ENCODE measurements around the gene NDUFC2.

NDUFC2 gene

GRCh38 chr11:78025378-78025777 lies 54.3 kb downstream of the NDUFC2 start:
- no peak for DNase-seq

DNA sequence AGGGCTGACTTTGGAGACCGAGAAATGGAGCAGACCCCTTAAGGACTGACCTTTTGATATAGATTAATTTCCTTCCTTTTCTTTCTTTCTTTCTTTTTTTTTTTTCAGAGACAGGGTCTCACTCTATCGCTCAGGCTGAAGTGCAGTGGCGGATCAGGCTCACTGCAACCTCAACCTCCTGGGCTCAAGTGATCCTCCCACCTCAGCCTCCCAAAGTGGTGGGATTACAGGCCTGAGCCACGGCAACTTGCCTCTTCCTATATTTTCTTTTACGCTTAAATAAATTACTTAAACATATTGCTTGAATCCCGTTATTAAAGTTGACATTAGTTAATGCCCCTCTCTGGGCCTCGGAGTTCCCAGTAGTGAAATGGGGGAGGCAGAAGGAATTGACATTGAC lies 56.2 kb downstream of the NDUFC2 start:
- no peak for DNase-seq

DNA sequence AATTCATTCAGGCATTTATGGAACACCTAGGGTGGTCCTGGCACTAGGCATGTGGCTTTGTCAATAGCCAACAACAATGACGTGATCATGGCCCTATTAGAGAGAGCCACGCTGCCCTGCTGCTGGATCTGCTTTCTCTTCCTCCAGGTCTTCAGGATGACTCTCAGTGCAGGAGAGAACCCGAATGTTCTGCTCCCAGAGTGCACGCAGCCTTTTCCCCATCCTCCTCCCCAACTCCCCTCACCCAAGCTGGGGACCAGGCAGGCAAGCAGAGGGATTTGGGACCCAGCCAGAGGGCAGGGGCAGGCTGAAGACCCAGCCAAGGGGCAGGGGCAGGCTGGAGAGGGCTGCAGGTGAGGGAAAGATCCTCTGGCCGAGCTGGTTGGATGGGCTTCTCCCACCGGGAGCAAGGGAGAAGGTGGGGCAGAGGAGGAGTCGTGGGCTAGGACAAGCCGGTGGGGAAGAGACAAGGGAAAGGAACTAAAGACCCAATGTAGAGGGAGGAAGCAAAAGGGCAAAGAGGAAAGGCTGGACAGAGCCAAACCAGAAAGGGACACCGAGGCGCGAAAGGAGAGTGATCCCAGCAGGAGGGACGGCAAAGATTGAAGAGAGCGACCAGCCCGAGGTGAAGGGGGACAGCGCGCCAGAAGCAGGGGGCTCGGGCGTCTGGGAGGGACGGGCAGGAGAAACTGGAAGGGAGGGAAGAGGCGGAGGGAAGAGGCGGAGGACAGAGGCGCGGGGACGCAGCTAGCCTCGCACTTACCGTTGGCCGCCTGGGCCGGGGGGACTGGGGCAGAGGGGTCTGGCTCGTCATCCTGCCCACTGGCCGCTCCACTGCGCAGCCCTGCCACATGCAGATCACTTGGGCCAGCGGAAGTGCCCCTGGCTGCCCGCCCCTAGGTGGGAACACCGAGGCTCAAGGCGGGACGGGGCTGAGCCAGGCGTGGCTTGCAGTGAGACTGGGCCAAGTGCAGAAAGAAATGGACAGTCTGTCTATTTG lies 57.0 kb downstream of the NDUFC2 start, which contains the start of gene KCTD14:
Gene KCTD14, minus strand, starts transcription at position 880 of the 1,000 bp plus-strand sequence. Its CDS starts 27 bp downstream, at position 853.
- DNase-seq, result no peak

- DNase-seq, result no peak
These were observed 58.1 kb downstream of the NDUFC2 start for GRCh38 chr11:78021611-78022010.

DNA sequence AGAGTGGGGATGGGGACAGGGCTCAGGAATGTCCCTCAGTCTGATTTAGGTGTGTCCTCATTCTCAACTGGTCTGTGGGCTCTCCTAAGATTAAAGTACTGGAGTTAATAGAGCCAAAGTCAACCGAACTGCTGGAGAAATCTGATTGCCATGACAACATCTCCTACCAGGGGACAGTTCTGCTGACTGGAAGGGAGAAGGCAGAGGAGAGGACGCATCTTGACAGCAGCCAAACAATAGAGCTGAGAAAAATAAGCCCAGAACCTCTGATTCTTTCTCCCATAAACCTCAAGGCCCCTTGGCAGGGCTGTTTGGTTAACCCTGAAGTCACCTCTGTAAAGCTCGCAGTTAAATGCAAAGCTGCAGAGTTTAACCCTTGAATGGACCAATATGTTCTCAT lies 59.4 kb downstream of the NDUFC2 start:
- DNase-seq, result no peak

DNA sequence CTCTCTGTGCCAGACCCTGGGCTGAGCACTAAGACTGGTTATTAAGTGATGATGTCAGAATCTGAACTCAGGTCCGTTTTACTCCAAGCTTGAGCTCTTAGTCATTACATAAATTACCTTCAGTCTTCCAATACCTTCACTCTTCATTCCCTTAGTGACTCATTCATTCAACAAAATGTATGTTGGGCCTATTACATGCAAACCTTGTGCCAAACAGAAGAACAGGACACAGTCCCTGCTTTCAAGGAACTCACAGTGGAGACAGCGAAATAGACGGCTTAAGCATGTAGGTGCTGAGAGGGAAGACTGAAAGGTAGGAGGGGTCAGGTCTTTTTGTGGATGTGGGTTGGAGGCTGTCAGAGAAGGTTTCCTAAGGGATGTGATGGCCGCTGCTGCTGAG lies 59.9 kb downstream of the NDUFC2 start:
- no peak for DNase-seq

Measured in CD4-positive, alpha-beta T cell treated with Interleukin-17A for 1 hour (primary cell).